OCI-LY3 (cell line): ENCODE results near the gene CHTF18.

Experiments used
- EZH2phosphoT487 ChIP-seq: fragments of 200-600 bp; shearing (Covaris generic); IDR thresholded peaks from 2 replicates; pipeline ENCODE4 v1.6.1; 2018; ENCODE audit warnings: antibody characterized with exemption, mixed run types, low read depth
- TF ChIP-seq, protein P1 (sequence below): fragments of 200-600, 300-600 bp; sonication (generic); IDR thresholded peaks from 2 replicates; pipeline ENCODE4 v1.5.1; 2014; ENCODE audit warnings: antibody characterized with exemption, low read length, low read depth

- TF ChIP-seq, protein P1, sequence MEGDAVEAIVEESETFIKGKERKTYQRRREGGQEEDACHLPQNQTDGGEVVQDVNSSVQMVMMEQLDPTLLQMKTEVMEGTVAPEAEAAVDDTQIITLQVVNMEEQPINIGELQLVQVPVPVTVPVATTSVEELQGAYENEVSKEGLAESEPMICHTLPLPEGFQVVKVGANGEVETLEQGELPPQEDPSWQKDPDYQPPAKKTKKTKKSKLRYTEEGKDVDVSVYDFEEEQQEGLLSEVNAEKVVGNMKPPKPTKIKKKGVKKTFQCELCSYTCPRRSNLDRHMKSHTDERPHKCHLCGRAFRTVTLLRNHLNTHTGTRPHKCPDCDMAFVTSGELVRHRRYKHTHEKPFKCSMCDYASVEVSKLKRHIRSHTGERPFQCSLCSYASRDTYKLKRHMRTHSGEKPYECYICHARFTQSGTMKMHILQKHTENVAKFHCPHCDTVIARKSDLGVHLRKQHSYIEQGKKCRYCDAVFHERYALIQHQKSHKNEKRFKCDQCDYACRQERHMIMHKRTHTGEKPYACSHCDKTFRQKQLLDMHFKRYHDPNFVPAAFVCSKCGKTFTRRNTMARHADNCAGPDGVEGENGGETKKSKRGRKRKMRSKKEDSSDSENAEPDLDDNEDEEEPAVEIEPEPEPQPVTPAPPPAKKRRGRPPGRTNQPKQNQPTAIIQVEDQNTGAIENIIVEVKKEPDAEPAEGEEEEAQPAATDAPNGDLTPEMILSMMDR, result no peak
- no peak for TF ChIP-seq EZH2phosphoT487
Observed at GRCh38 chr16:790086-790485, 1.7 kb downstream of the CHTF18 start.
